ENCODE results near the gene UNC13D.
"Not testable (repeated sequence)": the region's sequence is repeated elsewhere in the genome, so short reads cannot be mapped to it uniquely, and the experiment has no call there.

UNC13D gene

GRCh38 chr17:75843577-75844529 is at the start of gene UNC13D:
TSS of gene UNC13D (minus strand) at chr17:75844404. CDS start at chr17:75844337, 67 bp downstream.
- DNase-seq = peak; percentile 70

GRCh38 chr17:75893305-75894048 is 49.3 kb upstream of the UNC13D start:
- no peak for DNase-seq

GRCh38 chr17:75892556-75893224 is 48.5 kb upstream of the UNC13D start:
- no peak for DNase-seq

GRCh38 chr17:75891605-75892555 is 47.7 kb upstream of the UNC13D start:
- no peak for DNase-seq

GRCh38 chr17:75891022-75891604 is 46.9 kb upstream of the UNC13D start:
- no peak for DNase-seq

- peak; percentile 10 for DNase-seq
Observed at GRCh38 chr17:75889454-75889853, 45.2 kb upstream of the UNC13D start.

- no peak for DNase-seq
Observed at GRCh38 chr17:75888484-75888883, 44.3 kb upstream of the UNC13D start.

- DNase-seq = not testable (repeated sequence)
Observed at GRCh38 chr17:75885860-75886259, 41.7 kb upstream of the UNC13D start.

GRCh38 chr17:75885431-75885830 is 41.2 kb upstream of the UNC13D start:
- peak; percentile 6 for DNase-seq

- no peak for DNase-seq
Observed at GRCh38 chr17:75881678-75882454, 37.7 kb upstream of the UNC13D start.

- DNase-seq = no peak
Observed at GRCh38 chr17:75880266-75880665, 36.1 kb upstream of the UNC13D start.

- DNase-seq = no peak
Observed at GRCh38 chr17:75878174-75878998, 34.2 kb upstream of the UNC13D start, which contains the start of gene TRIM47. TSS of gene TRIM47 (minus strand) at chr17:75878581. CDS start at chr17:75878548, 33 bp downstream.

GRCh38 chr17:75877752-75878173 is 33.6 kb upstream of the UNC13D start:
- DNase-seq = peak; percentile 44

GRCh38 chr17:75876938-75877751 is 32.9 kb upstream of the UNC13D start:
- DNase-seq = no peak

- DNase-seq = no peak
Observed at GRCh38 chr17:75876190-75876937, 32.2 kb upstream of the UNC13D start.

GRCh38 chr17:75875940-75876189 is 31.7 kb upstream of the UNC13D start:
- no peak for DNase-seq

- no peak for DNase-seq
Observed at GRCh38 chr17:75875182-75875939, 31.2 kb upstream of the UNC13D start.
